A673 (cell line): ENCODE data around the gene KRT77.

Experiments used
- EZH2 ChIP-seq: fragments of 200-600 bp; sonication (generic); IDR thresholded peaks from 2 replicates; pipeline ENCODE4 v1.6.1; 2017; ENCODE audit warnings: borderline replicate concordance, low read depth, mild to moderate bottlenecking, mixed read lengths, antibody characterized with exemption, low read length; ENCODE audit not compliant: poor library complexity, severe bottlenecking
- TF ChIP-seq, protein P1 (sequence below): fragments of 300-800, 200-600 bp; sonication (generic); conservative IDR thresholded peaks from 2 replicates; pipeline ENCODE4 v1.5.1; 2017; ENCODE audit warnings: low read depth, mild to moderate bottlenecking, antibody characterized with exemption, low read length, moderate library complexity, mixed read lengths

DNA sequence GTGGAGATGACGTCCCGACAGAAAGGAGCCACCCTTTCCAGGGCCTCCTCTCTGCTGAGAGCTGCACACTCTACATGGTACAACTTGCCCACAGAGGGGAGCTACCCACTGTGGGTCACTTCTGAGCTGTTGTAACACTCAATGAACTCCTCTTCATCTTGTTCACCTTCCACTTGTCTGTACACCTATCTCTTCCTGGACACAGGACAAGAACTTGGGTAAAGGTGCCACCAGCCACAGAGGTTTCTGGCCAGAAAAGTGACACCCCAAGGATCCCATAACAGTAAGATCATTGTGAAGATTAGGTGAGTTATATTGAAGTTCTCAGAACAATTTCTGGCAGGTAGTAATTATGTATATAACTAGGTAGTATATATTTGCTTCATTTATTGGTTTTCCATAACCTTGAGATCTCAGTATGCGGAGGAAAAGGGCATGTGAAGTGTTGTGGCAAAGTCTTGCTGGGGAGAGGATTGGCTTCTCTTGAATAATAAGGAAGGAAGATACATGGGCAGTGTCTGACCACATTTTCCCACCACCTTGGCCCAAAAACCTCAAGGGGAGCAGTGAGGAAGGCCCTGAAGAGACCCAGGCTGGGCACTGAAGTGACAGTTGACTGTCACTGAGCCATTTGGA lies 39.6 kb upstream of the KRT77 start:
- TF ChIP-seq, protein P1, sequence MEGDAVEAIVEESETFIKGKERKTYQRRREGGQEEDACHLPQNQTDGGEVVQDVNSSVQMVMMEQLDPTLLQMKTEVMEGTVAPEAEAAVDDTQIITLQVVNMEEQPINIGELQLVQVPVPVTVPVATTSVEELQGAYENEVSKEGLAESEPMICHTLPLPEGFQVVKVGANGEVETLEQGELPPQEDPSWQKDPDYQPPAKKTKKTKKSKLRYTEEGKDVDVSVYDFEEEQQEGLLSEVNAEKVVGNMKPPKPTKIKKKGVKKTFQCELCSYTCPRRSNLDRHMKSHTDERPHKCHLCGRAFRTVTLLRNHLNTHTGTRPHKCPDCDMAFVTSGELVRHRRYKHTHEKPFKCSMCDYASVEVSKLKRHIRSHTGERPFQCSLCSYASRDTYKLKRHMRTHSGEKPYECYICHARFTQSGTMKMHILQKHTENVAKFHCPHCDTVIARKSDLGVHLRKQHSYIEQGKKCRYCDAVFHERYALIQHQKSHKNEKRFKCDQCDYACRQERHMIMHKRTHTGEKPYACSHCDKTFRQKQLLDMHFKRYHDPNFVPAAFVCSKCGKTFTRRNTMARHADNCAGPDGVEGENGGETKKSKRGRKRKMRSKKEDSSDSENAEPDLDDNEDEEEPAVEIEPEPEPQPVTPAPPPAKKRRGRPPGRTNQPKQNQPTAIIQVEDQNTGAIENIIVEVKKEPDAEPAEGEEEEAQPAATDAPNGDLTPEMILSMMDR, result no peak
- no peak for TF ChIP-seq EZH2
